Caco-2 (cell line): Measurements from ENCODE around the gene PTGDR. TPM values are rescaled to one million over a fixed set of nuclear protein-coding genes. Genes with fewer than 3 reads are reported as not detected.

Source experiments
- BruUV-seq: library from RNA; stranded (reverse); fragments of 400-500 nt; replicated peaks from 2 replicates; lab custom pipeline; 2021; lab: Mats Ljungman, UMichigan
- CTCF ChIA-PET: fragments of 300-600 bp; sonication (Branson Sonifier 250); formaldehyde crosslinking; loops from one replicate; lab custom pipeline; 2022; ENCODE audit warnings: antibody characterized with exemption; lab: Charles Lee
- POLR2A ChIA-PET: fragments of 300-600 bp; sonication (Branson Sonifier 250); formaldehyde crosslinking; loops from one replicate; lab custom pipeline; 2022; ENCODE audit warnings: antibody characterized with exemption; lab: Charles Lee
- DNase-seq, 2 experiments: peaks; one replicate each; pipeline versions ENCODE4 v3.0.0 to v3.0.0-alpha.2; 2020 to 2022
- H3K27me3 ChIP-seq: replicated peaks from 2 replicates; pipeline ENCODE4 v1.6.0; 2011; ENCODE audit warnings: low read length; ENCODE audit not compliant: control insufficient read depth, insufficient read depth
- H3K36me3 ChIP-seq: 2 replicates; pipeline ENCODE4 v1.5.1; 2011; ENCODE audit warnings: low read length; ENCODE audit not compliant: control insufficient read depth, insufficient read depth
- H3K4me1 ChIP-seq: fragments of 250-450 bp; sonication (Bioruptor Pico); 2 replicates; pipeline ENCODE4 v1.5.1; 2020; ENCODE audit warnings: mild to moderate bottlenecking
- H3K4me3 ChIP-seq: 2 replicates; pipeline ENCODE4 v1.5.1; 2011; ENCODE audit warnings: low read depth, mild to moderate bottlenecking, control low read depth, low read length
- H3K9me3 ChIP-seq: fragments of 250-450 bp; sonication (Bioruptor Pico); 2 replicates; pipeline ENCODE4 v1.5.1; 2020; ENCODE audit warnings: mild to moderate bottlenecking, moderate library complexity
- H3K27ac Mint-ChIP-seq: one replicate; pipeline ENCODE4 v1.8.0; 2022; ENCODE audit warnings: mixed read lengths; ENCODE audit not compliant: unreplicated experiment
- H3K27me3 Mint-ChIP-seq: one replicate; pipeline ENCODE4 v1.8.0; 2022; ENCODE audit warnings: mixed read lengths; ENCODE audit not compliant: insufficient read depth, unreplicated experiment
- H3K36me3 Mint-ChIP-seq: one replicate; pipeline ENCODE4 v1.8.0; 2022; ENCODE audit warnings: mild to moderate bottlenecking, mixed read lengths; ENCODE audit not compliant: insufficient read depth, unreplicated experiment
- H3K4me1 Mint-ChIP-seq: one replicate; pipeline ENCODE4 v1.8.0; 2022; ENCODE audit warnings: low read depth, mixed read lengths; ENCODE audit not compliant: unreplicated experiment
- H3K4me3 Mint-ChIP-seq: one replicate; pipeline ENCODE4 v1.8.0; 2022; ENCODE audit warnings: mild to moderate bottlenecking, moderate library complexity, mixed read lengths; ENCODE audit not compliant: unreplicated experiment
- H3K9me3 Mint-ChIP-seq: one replicate; pipeline ENCODE4 v1.8.0; 2022; ENCODE audit warnings: mixed read lengths; ENCODE audit not compliant: unreplicated experiment
- CTCF ChIP-seq, 2 experiments: fragments of 200-600 bp in 1 of 2; IDR thresholded peaks; 1 replicate in 1 of 2; 2 replicates in 1 of 2; pipeline versions ENCODE4 v1.5.1 to v1.8.0; 2011 to 2022; ENCODE audit warnings: antibody characterized with exemption in 1 of 2, control low read depth in 1 of 2, inconsistent platforms in 1 of 2, low read depth in 1 of 2, low read length in 1 of 2, mild to moderate bottlenecking in 1 of 2, moderate library complexity in 1 of 2; ENCODE audit not compliant: insufficient read depth in 1 of 2, severe bottlenecking in 1 of 2, unreplicated experiment in 1 of 2
- intact Hi-C: fragments of 100-400 bp; cut with micrococcal nuclease; formaldehyde crosslinking; loops from one replicate; pipeline ENCODE4 v1.10.0; 2022; ENCODE audit not compliant: unreplicated experiment
- total RNA-seq: library from RNA; stranded (reverse); gene quantifications from 2 replicates; pipeline ENCODE4 v1.2.3, GENCODE V29; 2022

The PTGDR gene
- total RNA-seq, 1 experiment from 2014 or later: 0.41 TPM

- H3K4me3 ChIP-seq: no peak overlapping the region
- POLR2A ChIA-PET: no interaction called here
These were observed 15.6 kb downstream of the PTGDR start for GRCh38 chr14:52283099-52283498.

DNA sequence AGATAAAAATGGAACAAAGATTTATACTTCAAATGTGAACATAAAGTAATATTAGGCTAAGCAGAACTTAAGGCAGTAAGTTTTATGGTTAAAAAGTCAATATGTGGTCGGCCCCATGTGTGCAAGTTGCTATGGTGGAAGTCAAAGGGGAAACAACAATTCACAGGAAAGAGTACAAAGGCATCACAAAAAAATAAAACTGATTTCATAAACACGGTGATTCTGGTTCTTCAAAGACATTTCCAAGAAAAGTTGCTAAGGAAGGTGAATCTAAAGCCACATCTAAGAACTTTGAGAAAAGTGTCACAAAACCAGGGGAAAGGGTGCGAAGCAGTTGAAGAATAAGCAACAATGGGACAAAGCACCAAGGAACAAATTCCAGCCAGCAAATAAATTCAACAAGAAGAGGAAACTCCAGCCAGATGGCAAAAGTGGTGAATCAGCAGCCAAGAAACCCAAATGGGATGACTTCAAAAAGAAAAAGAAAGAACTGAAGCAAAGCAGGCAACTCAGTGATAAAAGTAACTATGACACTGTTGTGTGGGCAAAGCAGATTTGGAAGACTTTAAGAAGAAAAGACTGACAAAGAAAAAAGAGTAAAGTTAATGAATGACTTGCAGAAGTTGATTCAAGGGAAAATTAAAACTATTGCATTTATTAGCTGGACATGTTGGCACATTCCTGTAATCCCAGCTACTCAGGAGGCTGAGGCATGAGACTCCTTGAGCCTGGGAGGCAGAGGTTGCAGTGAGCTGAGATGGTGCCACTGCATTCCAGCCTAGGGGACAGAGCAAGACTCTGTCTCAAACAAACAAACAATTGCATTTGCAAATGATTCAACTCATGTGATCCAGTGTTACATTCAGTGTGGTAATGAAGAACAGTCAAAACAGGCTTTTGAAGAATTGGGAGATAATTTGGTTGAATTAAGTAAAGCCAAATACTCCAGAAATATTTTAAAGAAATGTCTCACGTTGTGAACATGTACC is 19.5 kb downstream of the PTGDR start:
- no peak overlapping the region for H3K4me3 Mint-ChIP-seq
- no peaks in the 10 kb centered on the region for H3K27me3 ChIP-seq
- TF ChIP-seq CTCF (IDR thresholded peaks at IDR 0.05; ENCODE audit: insufficient read depth in 1 of 2, low read depth in 1 of 2, low read length in 1 of 2, severe bottlenecking in 1 of 2, unreplicated experiment in 1 of 2): no peak
- ChIA-PET CTCF (no interaction called here), POLR2A (interaction anchor here (0.6 kb wide), 1 partner anchor 265 kb away, joined by 3 read pairs; the partner anchor contains the start of genes GPR137C and TXNDC16)
- no peak overlapping the region for H3K4me3 ChIP-seq
- peaks cover 6% of the 10 kb centered on the region for H3K4me1 Mint-ChIP-seq
- BruUV-seq: no TSS peak
- H3K27me3 Mint-ChIP-seq: no peaks in the 10 kb centered on the region
- H3K36me3 ChIP-seq: no peaks in the 10 kb centered on the region
- H3K36me3 Mint-ChIP-seq: peaks cover 6% of the 10 kb centered on the region
- intact Hi-C loops: no loop called here
- H3K9me3 Mint-ChIP-seq: no peaks in the 10 kb centered on the region
- DNase-seq: no peak
- no peak overlapping the region for H3K27ac Mint-ChIP-seq
- H3K4me1 ChIP-seq: peaks cover 9% of the 10 kb centered on the region
- H3K9me3 ChIP-seq: no peaks in the 10 kb centered on the region

More at GRCh38 chr14:52283099-52283498, 15.6 kb downstream of the PTGDR start:
- H3K27ac Mint-ChIP-seq: no peak overlapping the region
- no peaks in the 10 kb centered on the region for H3K4me1 Mint-ChIP-seq
- CTCF ChIA-PET: no interaction called here
- no peaks in the 10 kb centered on the region for H3K27me3 ChIP-seq
- DNase-seq: no peak
- no peaks in the 10 kb centered on the region for H3K27me3 Mint-ChIP-seq
- no peaks in the 10 kb centered on the region for H3K36me3 Mint-ChIP-seq
- intact Hi-C loops: no loop called here
- no peaks in the 10 kb centered on the region for H3K9me3 Mint-ChIP-seq
- no peak for TF ChIP-seq CTCF (IDR thresholded peaks at IDR 0.05; ENCODE audit: insufficient read depth in 1 of 2, low read depth in 1 of 2, low read length in 1 of 2, severe bottlenecking in 1 of 2, unreplicated experiment in 1 of 2)
- BruUV-seq: no TSS peak
- H3K4me1 ChIP-seq: peaks cover 9% of the 10 kb centered on the region
- H3K4me3 Mint-ChIP-seq: no peak overlapping the region
- H3K36me3 ChIP-seq: no peaks in the 10 kb centered on the region
- H3K9me3 ChIP-seq: no peaks in the 10 kb centered on the region

GRCh38 chr14:52296378-52296777 is 28.9 kb downstream of the PTGDR start:
- H3K4me1 Mint-ChIP-seq: peaks cover 2% of the 10 kb centered on the region
- H3K36me3 ChIP-seq: no peaks in the 10 kb centered on the region
- H3K9me3 ChIP-seq: no peaks in the 10 kb centered on the region
- ChIA-PET CTCF (no interaction called here), POLR2A (no interaction called here)
- DNase-seq: no peak
- TF ChIP-seq CTCF (IDR thresholded peaks at IDR 0.05; ENCODE audit: insufficient read depth in 1 of 2, low read depth in 1 of 2, low read length in 1 of 2, severe bottlenecking in 1 of 2, unreplicated experiment in 1 of 2): no peak
- H3K9me3 Mint-ChIP-seq: no peaks in the 10 kb centered on the region
- H3K4me1 ChIP-seq: no peaks in the 10 kb centered on the region
- no peak overlapping the region for H3K4me3 ChIP-seq
- H3K36me3 Mint-ChIP-seq: peaks cover 2% of the 10 kb centered on the region
- BruUV-seq: no TSS peak
- H3K27me3 ChIP-seq: no peaks in the 10 kb centered on the region
- H3K4me3 Mint-ChIP-seq: no peak overlapping the region
- intact Hi-C loops: no loop called here
- peaks cover 4% of the 10 kb centered on the region for H3K27me3 Mint-ChIP-seq
- H3K27ac Mint-ChIP-seq: peak overlapping the region; percentile 19
